CD4-positive, CD25-positive, alpha-beta regulatory T cell (primary cell): ENCODE data around the gene IQCE. TPM values are rescaled to one million over a fixed set of nuclear protein-coding genes. Genes with fewer than 3 reads are reported as not detected.

ENCODE experiments used
- ATAC-seq, 2 donors: fragments of 150-1000 bp; cut with Tn5 transposase; one replicate each; pipeline ENCODE4 v1.10.0; 2021; ENCODE audit warnings: low read depth in 2 of 2, moderate number of reproducible peaks in 2 of 2, moderate library complexity in 1 of 2
- DNase-seq, 3 donors: peaks; one replicate each; pipeline versions ENCODE4 v3.0.0 to v3.0.0-alpha.2; 2012 to 2022; ENCODE audit warnings: mixed read lengths in 1 of 3
- H3K27ac ChIP-seq: one replicate; pipeline ENCODE4 v1.7.0; 2013; ENCODE audit warnings: mild to moderate bottlenecking, low read length; ENCODE audit not compliant: insufficient read depth, poor library complexity, severe bottlenecking
- H3K27me3 ChIP-seq: one replicate; pipeline ENCODE4 v1.7.0; 2013; ENCODE audit warnings: low read length; ENCODE audit not compliant: control insufficient read depth, insufficient read depth
- H3K36me3 ChIP-seq: one replicate; pipeline ENCODE4 v1.7.0; 2013; ENCODE audit warnings: mild to moderate bottlenecking, low read length, moderate library complexity; ENCODE audit not compliant: control insufficient read depth, insufficient read depth
- H3K4me1 ChIP-seq: 2 replicates; pipeline ENCODE4 v1.7.0; 2013; ENCODE audit warnings: mild to moderate bottlenecking, low read length; ENCODE audit not compliant: insufficient read depth, control insufficient read depth, poor library complexity, severe bottlenecking
- H3K4me3 ChIP-seq: one replicate; pipeline ENCODE4 v1.7.0; 2013; ENCODE audit warnings: low read depth, mild to moderate bottlenecking, low read length, moderate library complexity
- H3K9me3 ChIP-seq, 2 experiments: 1 replicate in 1 of 2; 2 replicates in 1 of 2; pipeline ENCODE4 v1.7.0; 2013; ENCODE audit warnings: low read length in 2 of 2, mild to moderate bottlenecking in 1 of 2, moderate library complexity in 1 of 2; ENCODE audit not compliant: control insufficient read depth in 2 of 2
- H3K27ac Mint-ChIP-seq, 3 donors: one replicate each; pipeline ENCODE4 v1.8.0; 2020 to 2022; ENCODE audit warnings: mild to moderate bottlenecking in 3 of 3, mixed read lengths in 3 of 3, moderate library complexity in 2 of 3
- H3K27me3 Mint-ChIP-seq: one replicate; pipeline ENCODE4 v1.8.0; 2022; ENCODE audit warnings: mild to moderate bottlenecking, mixed read lengths
- H3K36me3 Mint-ChIP-seq: one replicate; pipeline ENCODE4 v1.8.0; 2020; ENCODE audit warnings: mixed read lengths
- H3K4me1 Mint-ChIP-seq, 4 donors: one replicate each; pipeline ENCODE4 v1.8.0; 2020 to 2022; ENCODE audit warnings: mixed read lengths in 4 of 4, mild to moderate bottlenecking in 1 of 4
- H3K4me3 Mint-ChIP-seq, 4 donors: one replicate each; pipeline ENCODE4 v1.8.0; 2020 to 2022; ENCODE audit warnings: mild to moderate bottlenecking in 4 of 4, mixed read lengths in 4 of 4, moderate library complexity in 3 of 4
- H3K9me3 Mint-ChIP-seq, 7 donors: one replicate each; pipeline ENCODE4 v1.8.0; 2020 to 2022; ENCODE audit warnings: mixed read lengths in 7 of 7, mild to moderate bottlenecking in 3 of 7, moderate library complexity in 2 of 7
- polyA plus RNA-seq, 4 donors: library from polyadenylated mRNA; unstranded; fragments of 300-500 nt; fragmentation: Illumina TruSeq; gene quantifications; one replicate each; pipeline ENCODE4 v1.2.3, GENCODE V29; 2021
- total RNA-seq: library from RNA; stranded (reverse); gene quantifications from one replicate; pipeline ENCODE4 v1.2.3, GENCODE V29; 2022

Gene IQCE
- total and polyA plus RNA-seq, 5 donors from 2014 or later: 0.69 to 6.6 (median 1.00) TPM

DNA sequence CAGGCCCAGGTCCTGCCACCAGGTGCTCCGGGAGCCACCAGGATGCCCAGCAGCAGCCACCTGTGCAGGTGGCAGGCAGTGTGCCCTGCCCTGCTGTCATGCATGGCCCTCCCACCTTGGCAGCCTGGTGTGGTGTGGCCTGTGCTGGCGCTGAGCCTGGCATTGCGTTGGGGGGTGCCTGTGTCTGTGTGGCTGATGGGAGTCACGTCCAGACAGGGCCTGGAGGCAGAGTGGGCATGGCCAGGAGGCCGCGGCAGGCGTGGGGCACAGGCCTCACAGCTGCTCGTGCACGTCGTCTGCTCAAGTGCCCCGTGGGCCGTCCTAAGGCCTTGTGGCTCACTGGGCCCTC is 81.7 kb downstream of the IQCE start:
- Histone ChIP-seq H3K27ac (no peak overlapping the region), H3K4me3 (no peak overlapping the region), H3K4me1 (peaks cover 12% of the 10 kb centered on the region)

DNA sequence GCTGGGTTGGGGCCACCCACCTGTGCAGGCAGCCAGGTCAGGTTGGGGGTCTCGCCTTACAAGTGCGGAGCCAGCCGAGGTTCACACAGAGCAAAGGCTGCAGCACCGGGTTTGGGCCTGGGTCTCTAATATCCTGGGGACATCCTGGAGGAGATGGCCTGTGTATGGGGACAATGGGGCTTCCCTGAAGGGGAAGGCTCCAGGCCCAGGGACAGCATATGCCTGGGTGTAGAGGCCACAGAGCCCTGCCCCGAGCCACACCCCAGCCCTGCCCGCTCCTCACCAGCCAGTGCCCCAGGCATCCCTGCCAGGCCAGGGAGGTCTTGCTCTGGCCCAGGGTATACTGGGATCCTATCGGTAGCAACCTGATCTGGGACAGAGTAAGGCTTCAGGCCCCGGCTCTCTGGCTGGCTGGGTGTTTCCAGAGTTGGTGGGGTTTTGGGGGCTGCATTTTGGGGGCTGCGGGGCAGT is 82.1 kb downstream of the IQCE start:
- DNase-seq (no peak), ATAC-seq (no peak)
- no peaks in the 10 kb centered on the region for H3K27me3 Mint-ChIP-seq
- Histone ChIP-seq H3K36me3 (no peaks in the 10 kb centered on the region), H3K4me1 (peaks cover 17% of the 10 kb centered on the region), H3K27ac (no peak overlapping the region), H3K27me3 (no peaks in the 10 kb centered on the region), H3K4me3 (no peak overlapping the region), H3K9me3 (no peaks in the 10 kb centered on the region)
- no peaks in the 10 kb centered on the region for H3K36me3 Mint-ChIP-seq
- no peaks in the 10 kb centered on the region for H3K9me3 Mint-ChIP-seq
- H3K27ac Mint-ChIP-seq: no peak overlapping the region
- peaks cover 0 to 26% (median 9%) of the 10 kb centered on the region in 4 donors for H3K4me1 Mint-ChIP-seq
- H3K4me3 Mint-ChIP-seq: no peak overlapping the region

More for the DNA sequence above, 81.7 kb downstream of the IQCE start:
- no peaks in the 10 kb centered on the region for H3K27me3 Mint-ChIP-seq
- no peak overlapping the region for H3K4me3 Mint-ChIP-seq
- no peak overlapping the region for H3K27ac Mint-ChIP-seq
- Histone ChIP-seq H3K36me3 (no peaks in the 10 kb centered on the region), H3K27me3 (no peaks in the 10 kb centered on the region), H3K9me3 (no peaks in the 10 kb centered on the region)
- H3K9me3 Mint-ChIP-seq: no peaks in the 10 kb centered on the region
- peaks cover 0 to 23% (median 7%) of the 10 kb centered on the region in 4 donors for H3K4me1 Mint-ChIP-seq
- ATAC-seq: no peak
- no peaks in the 10 kb centered on the region for H3K36me3 Mint-ChIP-seq
- DNase-seq: no peak

DNA sequence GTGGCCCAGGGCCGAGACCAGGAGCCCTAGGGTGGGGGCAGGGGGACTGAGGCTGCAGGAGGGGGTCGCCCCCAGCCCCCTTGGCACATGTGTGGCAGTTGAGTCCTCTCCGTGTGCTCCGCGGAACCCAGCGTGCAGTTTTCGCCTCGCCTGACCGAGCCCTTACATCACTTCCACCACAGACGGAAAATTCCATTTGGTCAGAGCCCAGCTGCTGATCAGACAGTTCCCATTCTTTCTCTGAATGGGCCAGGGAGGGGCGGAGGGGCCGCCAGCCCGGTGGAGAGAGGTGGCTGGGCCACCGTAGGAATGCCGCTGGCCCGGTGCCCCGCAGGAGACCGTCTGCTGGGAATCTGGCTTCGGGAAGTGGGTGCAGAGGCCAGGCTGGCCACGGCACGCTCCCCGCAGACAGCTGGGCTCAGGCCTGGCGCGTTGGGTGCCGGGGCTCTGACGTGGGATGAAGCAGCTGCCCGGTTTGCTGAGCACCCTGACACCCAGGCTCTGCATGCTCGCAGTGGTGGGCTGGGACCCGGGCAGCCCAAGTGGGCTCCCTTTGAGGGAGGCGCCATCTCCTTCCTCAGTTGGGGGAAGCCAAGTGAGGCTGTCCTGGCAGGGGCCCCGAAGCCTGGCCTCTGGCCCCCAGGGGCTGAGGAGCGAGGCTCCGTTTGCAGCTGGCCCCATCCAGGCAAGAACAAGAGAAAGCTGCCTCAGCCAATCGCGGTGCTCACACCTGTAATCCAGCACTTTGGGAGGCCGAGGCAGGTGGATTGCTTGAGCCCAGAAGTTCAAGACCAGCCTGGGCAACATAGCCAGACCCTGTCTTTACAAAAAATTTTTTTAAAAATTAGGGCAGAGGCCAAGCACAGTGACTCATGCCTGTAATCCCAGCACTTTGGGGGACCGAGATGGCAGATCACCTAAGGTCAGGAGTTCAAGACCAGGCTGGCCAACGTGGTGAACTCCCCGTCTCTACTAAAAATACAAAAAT is 82.9 kb downstream of the IQCE start:
- DNase-seq (no peak), ATAC-seq (no peak)
- no peaks in the 10 kb centered on the region for H3K36me3 ChIP-seq
- peaks cover 17% of the 10 kb centered on the region for H3K4me1 ChIP-seq
- no peaks in the 10 kb centered on the region for H3K27me3 ChIP-seq
- Mint-ChIP-seq H3K4me1 (peaks cover 0 to 22% (median 8%) of the 10 kb centered on the region in 4 donors), H3K27ac (no peak overlapping the region), H3K9me3 (no peaks in the 10 kb centered on the region), H3K27me3 (no peaks in the 10 kb centered on the region), H3K4me3 (no peak overlapping the region), H3K36me3 (no peaks in the 10 kb centered on the region)
- no peak overlapping the region for H3K4me3 ChIP-seq
- H3K9me3 ChIP-seq: no peaks in the 10 kb centered on the region
- H3K27ac ChIP-seq: no peak overlapping the region

DNA sequence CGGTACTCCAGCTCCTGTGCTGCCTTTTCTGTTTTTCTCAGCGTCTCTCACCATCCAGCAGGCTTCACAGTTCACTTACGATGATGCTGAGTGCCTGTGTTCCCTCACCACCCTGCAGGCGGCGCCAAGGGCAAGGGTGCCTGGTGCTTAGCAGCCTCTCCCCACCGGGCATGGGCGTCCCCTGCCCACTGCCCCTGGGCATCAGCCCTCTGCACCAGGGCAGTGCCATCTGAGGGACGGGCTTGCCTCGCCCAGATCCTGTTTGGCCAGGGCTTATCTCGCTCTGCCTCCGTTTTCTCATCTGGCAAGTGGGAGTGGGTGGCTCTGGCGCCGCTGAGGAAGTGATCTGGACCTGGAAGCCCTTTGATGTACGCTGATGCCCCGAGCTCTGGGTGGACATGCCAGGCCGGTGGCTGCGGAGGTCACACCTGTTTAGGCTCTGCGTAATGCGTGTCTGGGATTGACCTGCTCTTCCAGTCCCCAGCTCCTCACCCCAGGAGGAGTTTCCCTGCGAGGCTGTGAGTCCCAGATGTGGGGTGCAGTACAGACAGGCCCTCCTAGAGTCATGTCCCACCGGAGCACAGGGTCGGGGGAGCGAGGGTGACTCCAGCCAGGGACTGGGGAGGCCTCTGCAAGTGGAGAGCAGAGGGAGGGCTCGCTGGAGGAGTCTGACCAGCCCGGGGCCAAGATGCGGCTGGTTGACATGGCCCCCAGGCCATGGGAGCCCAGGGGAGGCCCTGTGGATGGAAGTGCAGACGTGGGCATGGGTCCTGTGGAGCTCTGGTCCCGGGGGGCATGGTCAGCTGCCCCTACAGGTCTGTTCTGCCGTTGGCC is 84.8 kb downstream of the IQCE start:
- Mint-ChIP-seq H3K4me3 (no peak overlapping the region), H3K27ac (no peak overlapping the region), H3K36me3 (no peaks in the 10 kb centered on the region), H3K4me1 (peaks cover 0 to 22% (median 8%) of the 10 kb centered on the region in 4 donors), H3K27me3 (no peaks in the 10 kb centered on the region), H3K9me3 (no peaks in the 10 kb centered on the region)
- no peaks in the 10 kb centered on the region for H3K9me3 ChIP-seq
- no peaks in the 10 kb centered on the region for H3K36me3 ChIP-seq
- no peak for DNase-seq
- no peak overlapping the region for H3K4me3 ChIP-seq
- peaks cover 17% of the 10 kb centered on the region for H3K4me1 ChIP-seq
- ATAC-seq: no peak
- no peak overlapping the region for H3K27ac ChIP-seq
- H3K27me3 ChIP-seq: no peaks in the 10 kb centered on the region

DNA sequence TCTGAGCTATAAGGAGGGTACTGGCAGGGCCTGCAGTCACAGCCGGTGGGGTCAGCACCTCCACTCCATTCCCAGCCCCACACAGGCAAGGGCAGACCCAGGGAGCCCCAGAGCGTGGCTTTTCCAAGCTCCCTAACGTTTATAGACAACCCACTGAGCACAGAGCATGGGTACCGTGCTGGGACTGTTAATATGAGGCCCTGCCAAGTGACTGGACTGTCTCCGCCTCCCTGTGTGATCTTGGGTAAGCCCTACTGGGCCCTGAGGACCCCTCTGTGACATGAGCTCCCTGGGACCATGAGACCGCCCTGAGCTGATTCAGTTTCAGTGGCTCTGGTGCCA is 85.4 kb downstream of the IQCE start:
- Mint-ChIP-seq H3K36me3 (no peaks in the 10 kb centered on the region), H3K4me1 (peaks cover 0 to 22% (median 8%) of the 10 kb centered on the region in 4 donors), H3K27me3 (no peaks in the 10 kb centered on the region), H3K27ac (peak overlapping the region in 1 of 3 donors; percentile 62), H3K9me3 (no peaks in the 10 kb centered on the region), H3K4me3 (peak overlapping the region in 1 of 4 donors; percentile 85)
- no peaks in the 10 kb centered on the region for H3K9me3 ChIP-seq
- H3K27ac ChIP-seq: no peak overlapping the region
- no peaks in the 10 kb centered on the region for H3K36me3 ChIP-seq
- peaks cover 17% of the 10 kb centered on the region for H3K4me1 ChIP-seq
- no peak overlapping the region for H3K4me3 ChIP-seq
- DNase-seq (no peak), ATAC-seq (no peak)
- H3K27me3 ChIP-seq: no peaks in the 10 kb centered on the region

DNA sequence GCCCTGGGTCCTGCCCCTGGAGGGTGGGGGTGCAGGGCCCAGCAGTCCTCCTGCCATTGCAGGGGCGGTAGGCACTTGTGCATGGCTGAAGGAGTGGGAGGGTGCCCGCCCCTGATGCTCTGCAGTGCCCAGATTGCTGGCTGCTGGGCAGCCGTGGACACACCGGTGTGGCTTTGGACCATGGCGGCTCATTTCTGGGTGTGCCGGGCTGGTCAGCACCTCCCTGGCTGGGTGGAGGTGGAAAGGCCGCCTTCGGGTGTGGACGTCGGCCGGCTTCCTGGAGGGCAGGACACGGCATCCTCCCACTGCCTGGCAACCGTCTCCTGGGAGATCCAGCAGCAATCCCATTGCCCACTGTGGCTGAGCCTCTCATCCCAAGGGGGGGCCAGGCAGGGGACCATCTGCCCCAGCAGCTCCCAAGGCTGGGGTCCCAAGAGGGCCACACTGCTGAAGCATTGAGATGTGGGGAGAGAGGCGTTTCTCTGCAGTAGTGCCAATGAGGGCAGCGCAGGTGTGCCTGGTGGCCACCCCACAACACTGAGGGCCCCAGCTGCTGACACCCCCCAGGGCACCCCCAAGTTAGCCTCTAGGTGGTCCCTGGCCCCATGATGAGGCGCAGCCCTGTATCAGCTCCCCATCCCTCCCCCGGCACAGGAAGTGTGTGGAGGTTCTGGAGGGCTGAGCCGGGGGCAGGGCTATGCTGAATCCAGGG is 85.9 kb downstream of the IQCE start:
- peak overlapping the region; percentile 58 to 85 (median 74) for H3K4me3 Mint-ChIP-seq
- Histone ChIP-seq H3K4me1 (peaks cover 17% of the 10 kb centered on the region), H3K4me3 (peak overlapping the region; percentile 44), H3K9me3 (no peaks in the 10 kb centered on the region), H3K36me3 (no peaks in the 10 kb centered on the region), H3K27me3 (no peaks in the 10 kb centered on the region), H3K27ac (no peak overlapping the region)
- no peaks in the 10 kb centered on the region for H3K9me3 Mint-ChIP-seq
- H3K27me3 Mint-ChIP-seq: no peaks in the 10 kb centered on the region
- H3K4me1 Mint-ChIP-seq: peaks cover 0 to 22% (median 8%) of the 10 kb centered on the region in 4 donors
- no peaks in the 10 kb centered on the region for H3K36me3 Mint-ChIP-seq
- DNase-seq: no peak
- H3K27ac Mint-ChIP-seq: peak overlapping the region in 2 of 3 donors; percentile 67 to 82
- peak; percentile 52 to 55 for ATAC-seq

DNA sequence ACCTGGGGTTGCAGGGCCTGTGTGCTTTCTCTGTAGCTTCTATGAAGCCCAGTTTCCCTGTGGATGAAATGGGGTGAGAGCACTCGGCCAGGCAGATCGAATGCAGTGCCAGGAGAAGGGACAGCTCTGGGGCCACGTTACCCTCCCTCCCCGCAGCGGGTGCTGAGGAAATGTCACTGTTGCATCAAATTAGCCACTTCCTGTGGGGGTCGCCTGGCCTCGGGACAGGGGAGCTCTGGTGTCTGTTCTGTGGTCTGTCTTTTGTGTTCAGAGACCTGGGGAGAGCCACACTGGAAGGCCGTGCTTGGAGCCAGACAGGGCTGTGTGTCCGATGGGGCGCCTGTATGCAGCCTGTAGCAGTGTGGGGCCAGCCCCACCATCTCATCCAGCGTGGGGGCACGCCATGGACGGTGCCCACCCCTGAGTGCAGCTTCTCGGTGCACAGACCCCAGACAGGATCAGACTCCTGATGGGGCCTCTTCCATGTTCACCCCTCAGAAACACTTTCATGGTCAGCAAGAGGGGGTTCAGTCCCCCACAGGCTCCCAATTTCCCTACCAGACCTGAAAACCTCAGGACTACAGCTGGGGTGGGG is 86.6 kb downstream of the IQCE start:
- Mint-ChIP-seq H3K9me3 (no peaks in the 10 kb centered on the region), H3K36me3 (no peaks in the 10 kb centered on the region), H3K27me3 (no peaks in the 10 kb centered on the region), H3K4me3 (peak overlapping the region; percentile 59 to 85 (median 74)), H3K4me1 (peaks cover 0 to 22% (median 8%) of the 10 kb centered on the region in 4 donors), H3K27ac (peak overlapping the region; percentile 38 to 82 (median 67))
- Histone ChIP-seq H3K9me3 (no peaks in the 10 kb centered on the region), H3K27me3 (no peaks in the 10 kb centered on the region), H3K36me3 (no peaks in the 10 kb centered on the region), H3K4me3 (peak overlapping the region; percentile 44), H3K27ac (no peak overlapping the region), H3K4me1 (peaks cover 17% of the 10 kb centered on the region)
- ATAC-seq (peak; percentile 45 to 56), DNase-seq (peak in 2 of 3 donors; percentile 32 to 74)
